Neuronal stem cell (in vitro differentiated cells): Measurements from ENCODE around the gene DESI2.
"Not testable (repeated sequence)": the region's sequence is repeated elsewhere in the genome, so short reads cannot be mapped to it uniquely, and the experiment has no call there.

Source experiments
- DNase-seq: peaks from one replicate; pipeline ENCODE4 v3.0.0-alpha.2; 2013; ENCODE audit warnings: low spot score
- H2AFZ ChIP-seq: one replicate; pipeline ENCODE4 v1.6.1; 2013; ENCODE audit warnings: mild to moderate bottlenecking, low read length, inconsistent platforms
- H2AK5ac ChIP-seq: 2 replicates; pipeline ENCODE4 v1.6.1; 2013; ENCODE audit warnings: low read depth, mild to moderate bottlenecking, inconsistent platforms, low read length, moderate library complexity, mixed read lengths
- H2BK120ac ChIP-seq: 2 replicates; pipeline ENCODE4 v1.6.1; 2013; ENCODE audit warnings: low read depth, mild to moderate bottlenecking, inconsistent platforms, low read length, moderate library complexity, mixed read lengths
- H2BK12ac ChIP-seq: one replicate; pipeline ENCODE4 v1.6.1; 2013; ENCODE audit warnings: low read length, inconsistent platforms
- H2BK15ac ChIP-seq: 2 replicates; pipeline ENCODE4 v1.6.1; 2013; ENCODE audit warnings: mild to moderate bottlenecking, low read length, inconsistent platforms, mixed read lengths
- H2BK5ac ChIP-seq: one replicate; pipeline ENCODE4 v1.6.1; 2013; ENCODE audit warnings: inconsistent platforms, mild to moderate bottlenecking, low read length, moderate library complexity
- H3K14ac ChIP-seq: one replicate; pipeline ENCODE4 v1.6.1; 2013; ENCODE audit warnings: low read length, inconsistent platforms
- H3K18ac ChIP-seq: 2 replicates; pipeline ENCODE4 v1.6.1; 2013; ENCODE audit warnings: low read length, inconsistent platforms
- H3K23ac ChIP-seq: 2 replicates; pipeline ENCODE4 v1.6.1; 2013; ENCODE audit warnings: low read depth, mild to moderate bottlenecking, mixed read lengths, low read length, inconsistent platforms; ENCODE audit not compliant: poor library complexity
- H3K27ac ChIP-seq: replicated peaks from 3 replicates; pipeline ENCODE4 v1.5.1; 2013; ENCODE audit warnings: low read length, inconsistent platforms
- H3K27me3 ChIP-seq, 3 experiments: 2 replicates each; pipeline ENCODE4 v1.6.1; 2013; ENCODE audit warnings: low read length in 3 of 3, mild to moderate bottlenecking in 2 of 3, inconsistent platforms in 1 of 3, low read depth in 1 of 3, mixed read lengths in 1 of 3, moderate library complexity in 1 of 3; ENCODE audit not compliant: control insufficient read depth in 3 of 3, insufficient read depth in 3 of 3
- H3K36me3 ChIP-seq, 2 donors: replicated peaks in 1 of 2; 2 replicates each; pipeline ENCODE4 v1.6.1; 2013; ENCODE audit warnings: low read length in 2 of 2; ENCODE audit not compliant: control insufficient read depth in 2 of 2, insufficient read depth in 2 of 2
- H3K4ac ChIP-seq: 2 replicates; pipeline ENCODE4 v1.6.1; 2013; ENCODE audit warnings: inconsistent platforms, mild to moderate bottlenecking, low read length, moderate library complexity
- H3K4me1 ChIP-seq, 2 donors: 1 replicate in 1 of 2; 2 replicates in 1 of 2; pipeline ENCODE4 v1.6.1; 2013; ENCODE audit warnings: low read length in 2 of 2, low read depth in 1 of 2; ENCODE audit not compliant: control insufficient read depth in 2 of 2, insufficient read depth in 1 of 2
- H3K4me2 ChIP-seq: one replicate; pipeline ENCODE4 v1.6.1; 2013; ENCODE audit warnings: mild to moderate bottlenecking, low read length, inconsistent platforms; ENCODE audit not compliant: insufficient read depth, poor library complexity, severe bottlenecking
- H3K4me3 ChIP-seq, 2 donors: 2 replicates each; pipeline ENCODE4 v1.5.1; 2013; ENCODE audit warnings: low read length in 2 of 2, mild to moderate bottlenecking in 2 of 2, inconsistent platforms in 1 of 2, moderate library complexity in 1 of 2
- H3K79me1 ChIP-seq: one replicate; pipeline ENCODE4 v1.6.1; 2013; ENCODE audit warnings: low read depth, mild to moderate bottlenecking, inconsistent platforms, low read length, moderate library complexity
- H3K9ac ChIP-seq: one replicate; pipeline ENCODE4 v1.6.1; 2013; ENCODE audit warnings: mild to moderate bottlenecking, low read depth, low read length, inconsistent platforms; ENCODE audit not compliant: poor library complexity
- H3K9me3 ChIP-seq, 2 donors: replicated peaks in 1 of 2; 2 replicates each; pipeline versions ENCODE3 to v1.6.1; 2013; ENCODE audit warnings: low read length in 2 of 2, mild to moderate bottlenecking in 2 of 2, inconsistent platforms in 1 of 2, low read depth in 1 of 2, mixed read lengths in 1 of 2, moderate library complexity in 1 of 2; ENCODE audit not compliant: control insufficient read depth in 2 of 2, insufficient read depth in 1 of 2
- H4K8ac ChIP-seq: one replicate; pipeline ENCODE4 v1.6.1; 2013; ENCODE audit warnings: low read depth, mild to moderate bottlenecking, inconsistent platforms, low read length, moderate library complexity
- H4K91ac ChIP-seq: one replicate; pipeline ENCODE4 v1.6.1; 2013; ENCODE audit warnings: low read length, low read depth, mild to moderate bottlenecking, inconsistent platforms; ENCODE audit not compliant: poor library complexity
- WGBS, 2 donors: extraction: QIAGEN DNeasy Blood & Tissue Kit; methylation state at CpG; one replicate each; pipeline ENCODE4 v1.1.7; 2013; ENCODE audit warnings: missing lambda C conversion rate in 2 of 2, mixed read lengths in 1 of 2; ENCODE audit not compliant: insufficient read length in 2 of 2, insufficient replicate concordance in 1 of 2; ENCODE audit errors: extremely low coverage in 2 of 2; 5-methylcytosine and 5-hydroxymethylcytosine counted together

DESI2 gene

GRCh38 chr1:244732851-244733450 lies 80.0 kb downstream of the DESI2 start:
- Histone ChIP-seq H4K8ac (no peak overlapping the region), H3K9me3 (peaks cover 9 to 20% of the 10 kb centered on the region in 2 donors), H3K9ac (no peak overlapping the region), H3K18ac (no peak overlapping the region), H3K79me1 (no peaks in the 10 kb centered on the region), H2BK5ac (no peak overlapping the region), H3K36me3 (no peaks in the 10 kb centered on the region), H2BK12ac (no peak overlapping the region), H2AK5ac (peak overlapping the region; percentile 57), H2AFZ (no peak overlapping the region), H2BK15ac (no peak overlapping the region), H3K23ac (no peak overlapping the region), H3K4me1 (peaks cover 0 to 3% of the 10 kb centered on the region in 2 donors), H3K27ac (no peak overlapping the region), H3K27me3 (peaks cover 0 to 3% (median 0%) of the 10 kb centered on the region in 3 experiments), H3K4me3 (no peak overlapping the region), H3K4me2 (no peak overlapping the region), H3K14ac (no peak overlapping the region), H4K91ac (no peak overlapping the region), H2BK120ac (no peak overlapping the region), H3K4ac (no peak overlapping the region)
- DNase-seq, result no peak
- no CpG with 5 or more reads among the region's 15 CpGs for WGBS, 2 donors

- Histone ChIP-seq H3K36me3 (no peaks in the 10 kb centered on the region), H3K4me1 (no peaks in the 10 kb centered on the region), H4K91ac (no peak overlapping the region), H4K8ac (no peak overlapping the region), H3K27me3 (peaks cover 0 to 3% (median 0%) of the 10 kb centered on the region in 3 experiments), H3K14ac (no peak overlapping the region), H3K4me2 (no peak overlapping the region), H2BK5ac (no peak overlapping the region), H3K9me3 (peaks cover 7 to 20% of the 10 kb centered on the region in 2 donors), H2AFZ (peak overlapping the region; percentile 45), H3K79me1 (no peaks in the 10 kb centered on the region), H3K18ac (no peak overlapping the region), H3K4ac (no peak overlapping the region), H2BK15ac (no peak overlapping the region), H2BK12ac (no peak overlapping the region), H2BK120ac (no peak overlapping the region), H3K4me3 (no peak overlapping the region), H3K27ac (no peak overlapping the region), H3K9ac (no peak overlapping the region), H2AK5ac (no peak overlapping the region), H3K23ac (no peak overlapping the region)
- DNase-seq, result no peak
- WGBS, 2 donors, result no CpG with 5 or more reads among the region's 6 CpGs
These were observed 82.5 kb downstream of the DESI2 start for GRCh38 chr1:244735404-244735803.

GRCh38 chr1:244735876-244736561 lies 83.1 kb downstream of the DESI2 start:
- Histone ChIP-seq H3K18ac (no peak overlapping the region), H3K36me3 (no peaks in the 10 kb centered on the region), H4K8ac (no peak overlapping the region), H3K9ac (no peak overlapping the region), H4K91ac (no peak overlapping the region), H2BK5ac (no peak overlapping the region), H2BK120ac (no peak overlapping the region), H3K9me3 (peaks cover 7 to 17% of the 10 kb centered on the region in 2 donors), H3K79me1 (no peaks in the 10 kb centered on the region), H3K4me1 (no peaks in the 10 kb centered on the region), H3K4me2 (no peak overlapping the region), H2AFZ (no peak overlapping the region), H3K4me3 (no peak overlapping the region), H2AK5ac (no peak overlapping the region), H3K23ac (no peak overlapping the region), H3K27me3 (no peaks in the 10 kb centered on the region), H3K4ac (no peak overlapping the region), H3K27ac (no peak overlapping the region), H3K14ac (no peak overlapping the region), H2BK12ac (no peak overlapping the region), H2BK15ac (no peak overlapping the region)
- WGBS, 2 donors, result no CpG with 5 or more reads among the region's 10 CpGs
- no peak for DNase-seq

GRCh38 chr1:244739140-244739539 lies 86.2 kb downstream of the DESI2 start:
- not testable (repeated sequence) for H3K27me3 ChIP-seq, H2BK12ac ChIP-seq, H3K18ac ChIP-seq, H3K14ac ChIP-seq, H3K4me1 ChIP-seq, H4K8ac ChIP-seq, H2AK5ac ChIP-seq, DNase-seq, H3K4ac ChIP-seq, H3K79me1 ChIP-seq, H3K36me3 ChIP-seq, H3K4me2 ChIP-seq, H4K91ac ChIP-seq, H2AFZ ChIP-seq, H3K23ac ChIP-seq, H3K27ac ChIP-seq, H3K4me3 ChIP-seq, H2BK120ac ChIP-seq, H3K9ac ChIP-seq, H2BK5ac ChIP-seq, H2BK15ac ChIP-seq
- peaks cover 5 to 15% of the 10 kb centered on the region in 2 donors for H3K9me3 ChIP-seq
- WGBS, 2 donors, result no CpG with 5 or more reads among the region's 2 CpGs
